SK-N-SH (cell line): Measurements from ENCODE around the gene C16orf95. TPM values are rescaled to one million over a fixed set of nuclear protein-coding genes. Genes with fewer than 3 reads are reported as not detected.

Experiments
- CTCF ChIA-PET: fragments of 300-600, 350-600 bp; formaldehyde crosslinking; extraction: SDS; loops from one replicate; lab custom pipeline; 2021; lab: Yijun Ruan, JAX
- POLR2A ChIA-PET: fragments of 350-600 bp; sonication (Branson Sonifier 250); formaldehyde crosslinking; extraction: SDS; loops from one replicate; lab custom pipeline; 2020; ENCODE audit warnings: antibody characterized with exemption, inconsistent platforms; lab: Yijun Ruan, JAX
- DNase-seq: peaks from one replicate; pipeline ENCODE4 v3.0.0; 2012
- H2AFZ ChIP-seq: fragments of 200-600 bp; sonication (generic); 2 replicates; pipeline ENCODE4 v1.8.1; 2016; ENCODE audit warnings: antibody characterized with exemption, mild to moderate bottlenecking, low read depth
- H3F3A ChIP-seq: fragments of 200-600 bp; sonication (generic); replicated peaks from 2 replicates; pipeline ENCODE3; 2016; ENCODE audit warnings: antibody characterized with exemption, mild to moderate bottlenecking; ENCODE audit not compliant: insufficient read depth
- H3K27ac ChIP-seq, 2 experiments: fragments of 200-500 bp in 1 of 2; fragments of 200-600 bp in 1 of 2; sonication (Bioruptor generic) in 1 of 2; sonication (generic), shearing (Covaris generic) in 1 of 2; 2 replicates each; pipeline versions ENCODE4 v1.5.1 to v1.6.1; 2014 to 2016; ENCODE audit warnings: low read depth in 2 of 2, inconsistent platforms in 1 of 2, low read length in 1 of 2, mild to moderate bottlenecking in 1 of 2, mixed read lengths in 1 of 2
- H3K27me3 ChIP-seq: fragments of 200-600 bp; sonication (generic), shearing (Covaris generic); 2 replicates; pipeline ENCODE4 v1.6.1; 2016; ENCODE audit warnings: mixed run types; ENCODE audit not compliant: insufficient read depth
- H3K36me3 ChIP-seq, 2 experiments: fragments of 200-500 bp in 1 of 2; fragments of 200-600 bp in 1 of 2; sonication (Bioruptor generic) in 1 of 2; sonication (generic) in 1 of 2; replicated peaks in 1 of 2; 2 replicates each; pipeline versions ENCODE3 to v1.5.1; 2014 to 2016; ENCODE audit warnings: low read length in 1 of 2, mild to moderate bottlenecking in 1 of 2; ENCODE audit not compliant: insufficient read depth in 2 of 2, control insufficient read depth in 1 of 2
- H3K4me1 ChIP-seq, 2 experiments: fragments of 200-500 bp in 1 of 2; fragments of 200-600 bp in 1 of 2; sonication (Bioruptor generic) in 1 of 2; sonication (generic), shearing (Covaris generic) in 1 of 2; 2 replicates each; pipeline versions ENCODE4 v1.5.1 to v1.6.1; 2014 to 2016; ENCODE audit warnings: low read depth in 1 of 2, low read length in 1 of 2, mixed run types in 1 of 2; ENCODE audit not compliant: insufficient read depth in 2 of 2, control insufficient read depth in 1 of 2
- H3K4me2 ChIP-seq: fragments of 200-600 bp; sonication (generic), shearing (Covaris generic); 2 replicates; pipeline ENCODE4 v1.6.1; 2017; ENCODE audit warnings: mixed run types
- H3K4me3 ChIP-seq, 2 experiments: fragments of 200-500 bp in 1 of 2; fragments of 200-600 bp in 1 of 2; sonication (Bioruptor generic) in 1 of 2; sonication (generic), shearing (Covaris generic) in 1 of 2; 2 replicates each; pipeline versions ENCODE4 v1.5.1 to v1.8.1; 2014 to 2016; ENCODE audit warnings: low read depth in 2 of 2, inconsistent platforms in 1 of 2, low read length in 1 of 2, mild to moderate bottlenecking in 1 of 2, mixed read lengths in 1 of 2, moderate library complexity in 1 of 2
- H3K79me2 ChIP-seq: fragments of 200-600 bp; sonication (generic); 2 replicates; pipeline ENCODE4 v1.8.1; 2017; ENCODE audit warnings: mild to moderate bottlenecking; ENCODE audit not compliant: insufficient read depth
- H3K9ac ChIP-seq: fragments of 200-600 bp; sonication (generic); 2 replicates; pipeline ENCODE4 v1.6.1; 2017; ENCODE audit warnings: mixed run types
- H3K9me2 ChIP-seq: fragments of 200-600 bp; sonication (generic); 2 replicates; pipeline ENCODE4 v1.6.1; 2017; ENCODE audit warnings: mixed run types
- H3K9me3 ChIP-seq: fragments of 200-600 bp; sonication (generic); 2 replicates; pipeline ENCODE4 v1.6.1; 2017; ENCODE audit warnings: mixed run types, mild to moderate bottlenecking, moderate library complexity
- H4K20me1 ChIP-seq: fragments of 200-600 bp; sonication (generic); 2 replicates; pipeline ENCODE4 v1.6.1; 2017; ENCODE audit warnings: mild to moderate bottlenecking, mixed run types; ENCODE audit not compliant: insufficient read depth
- ELF1 ChIP-seq: IDR thresholded peaks from 2 replicates; pipeline ENCODE4 v1.4.0; 2012
- EP300 ChIP-seq, 2 experiments: IDR thresholded peaks; 2 replicates each; pipeline versions ENCODE4 v1.4.0 to v1.6.1; 2012; ENCODE audit warnings: borderline replicate concordance in 1 of 2, low read depth in 1 of 2, low read length in 1 of 2
- FOSL2 ChIP-seq: IDR thresholded peaks from 2 replicates; pipeline ENCODE4 v1.4.0; 2012; ENCODE audit warnings: low read depth, mild to moderate bottlenecking, moderate library complexity, borderline replicate concordance
- GABPA ChIP-seq: IDR thresholded peaks from 2 replicates; pipeline ENCODE4 v1.4.0; 2012; ENCODE audit warnings: low read depth, mild to moderate bottlenecking
- GATA2 ChIP-seq: sonication (generic); formaldehyde crosslinking; IDR thresholded peaks from 2 replicates; pipeline ENCODE4 v1.5.0; 2020; ENCODE audit warnings: mild to moderate bottlenecking, missing genetic modification reagents
- JUND ChIP-seq: IDR thresholded peaks from 2 replicates; pipeline ENCODE4 v1.4.0; 2012
- MEF2A ChIP-seq: IDR thresholded peaks from 2 replicates; pipeline ENCODE4 v1.4.0; 2012; ENCODE audit warnings: low read depth, borderline replicate concordance
- NRF1 ChIP-seq: IDR thresholded peaks from 2 replicates; pipeline ENCODE4 v1.6.1; 2012; ENCODE audit warnings: low read depth, mild to moderate bottlenecking, low read length
- REST ChIP-seq: IDR thresholded peaks from 2 replicates; pipeline ENCODE4 v1.6.1; 2012; ENCODE audit warnings: mild to moderate bottlenecking, low read depth, low read length, moderate library complexity
- RXRA ChIP-seq: IDR thresholded peaks from 2 replicates; pipeline ENCODE4 v1.4.0; 2012; ENCODE audit warnings: low read depth, mild to moderate bottlenecking, borderline replicate concordance
- SIN3A ChIP-seq: IDR thresholded peaks from 2 replicates; pipeline ENCODE4 v1.6.1; 2012; ENCODE audit warnings: low read depth, mild to moderate bottlenecking, low read length, moderate library complexity, borderline replicate concordance
- TAF1 ChIP-seq: IDR thresholded peaks from 2 replicates; pipeline ENCODE4 v1.6.1; 2012; ENCODE audit warnings: low read depth, mild to moderate bottlenecking, low read length, moderate library complexity, borderline replicate concordance
- TCF12 ChIP-seq: IDR thresholded peaks from 2 replicates; pipeline ENCODE4 v1.4.0; 2012
- TEAD4 ChIP-seq: IDR thresholded peaks from 2 replicates; pipeline ENCODE4 v1.4.0; 2012; ENCODE audit warnings: mild to moderate bottlenecking, borderline replicate concordance; ENCODE audit not compliant: insufficient read depth
- WGBS: methylation state at CpG from one replicate; pipeline ENCODE4 v1.1.6; 2017; ENCODE audit warnings: low lambda C conversion rate; 5-methylcytosine and 5-hydroxymethylcytosine counted together
- polyA plus RNA-seq, 3 experiments: library from polyadenylated mRNA; depleted of rRNA; stranded (reverse); fragments of >200 nt; gene quantifications; 2 replicates each; pipeline ENCODE4 v1.2.3, GENCODE V29; 2012
- TF ChIP-seq, protein P1 (sequence below): fragments of 200-600 bp; sonication (generic); IDR thresholded peaks from 2 replicates; pipeline ENCODE4 v1.6.1; 2017; ENCODE audit warnings: antibody characterized with exemption, mild to moderate bottlenecking, moderate library complexity
- TF ChIP-seq, protein P2 (sequence below): IDR thresholded peaks from 2 replicates; pipeline ENCODE4 v1.4.0; 2012; ENCODE audit warnings: low read depth

C16orf95 gene
- polyA plus RNA-seq, 1 of the 3 experiments (the other 2 are of a cell fraction), result 5.0 TPM

- Histone ChIP-seq H3K79me2 (no peaks in the 10 kb centered on the region), H2AFZ (no peak overlapping the region), H3K27ac (no peak overlapping the region), H3K4me2 (no peak overlapping the region), H3K9ac (no peak overlapping the region), H3K27me3 (no peaks in the 10 kb centered on the region), H3K4me1 (no peaks in the 10 kb centered on the region; a peak in 1 of 4 replicates), H3K36me3 (no peaks in the 10 kb centered on the region), H3K4me3 (no peak overlapping the region), H3K9me3 (no peaks in the 10 kb centered on the region), H4K20me1 (no peaks in the 10 kb centered on the region), H3F3A (no peaks in the 10 kb centered on the region), H3K9me2 (no peaks in the 10 kb centered on the region)
- WGBS, result 68% methylated on average over 21 of the region's 30 CpGs
- TF ChIP-seq TAF1 (no peak), MEF2A (no peak), SIN3A (no peak), EP300 (IDR thresholded peaks at IDR 0.05; ENCODE audit: borderline replicate concordance in 1 of 2, low read depth in 1 of 2, low read length in 1 of 2) (no peak), RXRA (no peak), TCF12 (no peak), GATA2 (no peak), TEAD4 (no peak), FOSL2 (no peak), REST (no peak), NRF1 (no peak), ELF1 (no peak), JUND (no peak), GABPA (no peak)
- TF ChIP-seq, protein P1, sequence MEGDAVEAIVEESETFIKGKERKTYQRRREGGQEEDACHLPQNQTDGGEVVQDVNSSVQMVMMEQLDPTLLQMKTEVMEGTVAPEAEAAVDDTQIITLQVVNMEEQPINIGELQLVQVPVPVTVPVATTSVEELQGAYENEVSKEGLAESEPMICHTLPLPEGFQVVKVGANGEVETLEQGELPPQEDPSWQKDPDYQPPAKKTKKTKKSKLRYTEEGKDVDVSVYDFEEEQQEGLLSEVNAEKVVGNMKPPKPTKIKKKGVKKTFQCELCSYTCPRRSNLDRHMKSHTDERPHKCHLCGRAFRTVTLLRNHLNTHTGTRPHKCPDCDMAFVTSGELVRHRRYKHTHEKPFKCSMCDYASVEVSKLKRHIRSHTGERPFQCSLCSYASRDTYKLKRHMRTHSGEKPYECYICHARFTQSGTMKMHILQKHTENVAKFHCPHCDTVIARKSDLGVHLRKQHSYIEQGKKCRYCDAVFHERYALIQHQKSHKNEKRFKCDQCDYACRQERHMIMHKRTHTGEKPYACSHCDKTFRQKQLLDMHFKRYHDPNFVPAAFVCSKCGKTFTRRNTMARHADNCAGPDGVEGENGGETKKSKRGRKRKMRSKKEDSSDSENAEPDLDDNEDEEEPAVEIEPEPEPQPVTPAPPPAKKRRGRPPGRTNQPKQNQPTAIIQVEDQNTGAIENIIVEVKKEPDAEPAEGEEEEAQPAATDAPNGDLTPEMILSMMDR, result no peak
- TF ChIP-seq, protein P2, sequence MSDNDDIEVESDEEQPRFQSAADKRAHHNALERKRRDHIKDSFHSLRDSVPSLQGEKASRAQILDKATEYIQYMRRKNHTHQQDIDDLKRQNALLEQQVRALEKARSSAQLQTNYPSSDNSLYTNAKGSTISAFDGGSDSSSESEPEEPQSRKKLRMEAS, result no peak
- POLR2A ChIA-PET, result no interaction called here
- DNase-seq, result no peak
- CTCF ChIA-PET, result no interaction called here
Measured at GRCh38 chr16:87305505-87306391, 11.4 kb downstream of the C16orf95 start.
